ENCODE measurements around the gene SLC5A1.

DNA sequence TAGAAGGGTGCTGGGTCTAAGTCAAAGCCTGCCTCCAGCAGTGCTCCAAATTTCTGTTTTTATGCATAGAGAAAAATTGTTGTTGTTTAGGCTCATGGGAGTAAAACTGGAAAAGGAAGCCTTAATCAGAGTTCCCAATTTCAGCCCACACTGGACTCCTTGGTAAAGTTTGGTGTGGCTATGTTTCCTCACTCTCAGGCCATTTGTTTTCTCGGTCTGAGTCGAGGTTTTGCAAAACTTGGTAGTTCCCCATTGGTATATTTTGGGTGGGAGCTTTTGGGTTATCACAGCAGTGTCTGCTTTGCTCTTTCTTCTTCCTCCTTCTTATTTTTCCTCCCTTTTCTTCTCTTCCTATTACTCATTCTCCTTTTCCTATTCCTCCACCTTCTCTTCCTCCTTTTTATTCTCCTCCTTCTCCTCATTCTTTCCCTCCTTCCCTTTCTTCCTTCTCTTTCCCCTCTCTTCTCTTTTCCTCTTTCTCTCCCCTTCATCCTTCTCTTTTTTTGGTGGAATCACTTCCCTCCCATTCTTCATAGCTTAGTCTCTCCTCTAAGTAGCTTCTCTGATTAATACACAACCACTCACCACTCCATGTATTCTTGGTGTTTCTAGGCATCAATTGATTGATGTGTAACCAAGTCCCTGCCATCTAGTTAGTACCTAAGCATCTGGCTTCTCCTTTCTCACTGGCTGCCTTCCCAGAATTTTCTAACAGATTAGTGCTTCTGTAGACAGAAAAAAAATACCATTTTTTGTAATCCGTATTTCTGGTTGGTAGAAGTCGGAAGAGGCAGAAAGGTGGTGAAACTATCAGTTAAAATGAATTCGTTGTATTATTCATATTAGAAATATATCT lies 10.1 kb downstream of the SLC5A1 start:
- no peak for TF ChIP-seq CTCF (IDR thresholded peaks at IDR 0.05 in 8 of 11, conservative IDR thresholded peaks at IDR 0.05 in 3 of 11)
- no peak for TF ChIP-seq POLR2AphosphoS5 (IDR thresholded peaks at IDR 0.05)

Data from spleen (tissue), 7 donors.